IPS-18c (cell line): Measurements from ENCODE around the gene ADRA2B.

Experiments
- H3K4me3 ChIP-seq: 2 replicates; pipeline ENCODE4 v1.7.0; 2013; ENCODE audit warnings: low read depth, mild to moderate bottlenecking, low read length, moderate library complexity; ENCODE audit not compliant: insufficient read depth
- H3K9me3 ChIP-seq: one replicate; pipeline ENCODE4 v1.6.1; 2013; ENCODE audit warnings: mild to moderate bottlenecking, low read length, moderate library complexity; ENCODE audit not compliant: control insufficient read depth, insufficient read depth

ADRA2B gene

GRCh38 chr2:96103187-96103601 is 13.2 kb downstream of the ADRA2B start:
- no peak overlapping the region for H3K4me3 ChIP-seq
- H3K9me3 ChIP-seq: peaks cover 3% of the 10 kb centered on the region

DNA sequence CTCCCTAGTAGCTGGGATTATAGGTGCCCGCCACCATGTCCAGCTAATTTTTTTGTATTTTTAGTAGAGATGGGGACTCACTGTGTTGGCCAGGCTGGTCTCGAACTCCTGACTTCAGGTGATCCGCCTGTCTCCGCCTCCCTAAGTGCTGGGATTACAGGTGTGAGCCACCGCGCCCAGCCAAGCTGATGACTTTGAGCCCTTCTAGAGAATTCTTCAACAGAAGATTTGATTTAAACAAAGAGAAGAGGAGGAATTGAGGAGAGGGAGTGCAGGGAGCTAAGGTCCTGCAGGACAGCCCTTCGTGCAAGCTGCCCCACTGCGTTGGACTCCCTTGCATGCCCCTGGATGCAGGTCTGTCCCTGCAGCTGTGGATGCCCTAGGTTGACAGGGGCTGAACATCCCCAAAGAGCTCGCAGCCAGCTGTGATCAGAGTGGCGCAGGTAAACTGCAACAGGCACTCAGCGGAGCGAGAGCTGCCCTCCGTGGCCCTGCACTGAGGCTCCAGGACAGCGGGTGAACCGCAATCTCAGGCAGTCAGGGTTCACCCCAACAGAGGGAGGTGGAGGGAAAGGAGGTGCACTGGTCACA is 13.7 kb downstream of the ADRA2B start:
- Histone ChIP-seq H3K4me3 (no peak overlapping the region), H3K9me3 (peaks cover 3% of the 10 kb centered on the region)

DNA sequence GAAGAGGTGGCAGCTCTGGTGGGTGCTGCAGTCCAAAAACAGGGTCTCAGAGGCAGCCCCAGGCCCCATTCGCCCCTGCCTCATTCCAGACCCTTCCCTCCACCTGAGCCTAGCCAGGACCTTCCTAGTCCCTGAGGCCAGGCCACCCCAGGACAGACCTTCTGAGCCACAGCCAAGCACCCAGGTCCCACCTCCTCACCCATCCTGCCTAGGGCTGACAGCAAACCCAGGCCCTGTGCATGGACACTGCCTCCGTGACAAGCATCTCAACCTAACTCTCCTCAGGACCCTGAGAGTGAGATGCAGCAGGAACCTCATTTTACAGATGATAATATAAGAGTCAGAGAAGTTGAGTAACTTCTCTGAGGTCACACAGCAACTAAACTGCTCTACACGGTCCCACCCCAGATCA is 15.5 kb downstream of the ADRA2B start:
- Histone ChIP-seq H3K9me3 (peaks cover 3% of the 10 kb centered on the region), H3K4me3 (no peak overlapping the region)

DNA sequence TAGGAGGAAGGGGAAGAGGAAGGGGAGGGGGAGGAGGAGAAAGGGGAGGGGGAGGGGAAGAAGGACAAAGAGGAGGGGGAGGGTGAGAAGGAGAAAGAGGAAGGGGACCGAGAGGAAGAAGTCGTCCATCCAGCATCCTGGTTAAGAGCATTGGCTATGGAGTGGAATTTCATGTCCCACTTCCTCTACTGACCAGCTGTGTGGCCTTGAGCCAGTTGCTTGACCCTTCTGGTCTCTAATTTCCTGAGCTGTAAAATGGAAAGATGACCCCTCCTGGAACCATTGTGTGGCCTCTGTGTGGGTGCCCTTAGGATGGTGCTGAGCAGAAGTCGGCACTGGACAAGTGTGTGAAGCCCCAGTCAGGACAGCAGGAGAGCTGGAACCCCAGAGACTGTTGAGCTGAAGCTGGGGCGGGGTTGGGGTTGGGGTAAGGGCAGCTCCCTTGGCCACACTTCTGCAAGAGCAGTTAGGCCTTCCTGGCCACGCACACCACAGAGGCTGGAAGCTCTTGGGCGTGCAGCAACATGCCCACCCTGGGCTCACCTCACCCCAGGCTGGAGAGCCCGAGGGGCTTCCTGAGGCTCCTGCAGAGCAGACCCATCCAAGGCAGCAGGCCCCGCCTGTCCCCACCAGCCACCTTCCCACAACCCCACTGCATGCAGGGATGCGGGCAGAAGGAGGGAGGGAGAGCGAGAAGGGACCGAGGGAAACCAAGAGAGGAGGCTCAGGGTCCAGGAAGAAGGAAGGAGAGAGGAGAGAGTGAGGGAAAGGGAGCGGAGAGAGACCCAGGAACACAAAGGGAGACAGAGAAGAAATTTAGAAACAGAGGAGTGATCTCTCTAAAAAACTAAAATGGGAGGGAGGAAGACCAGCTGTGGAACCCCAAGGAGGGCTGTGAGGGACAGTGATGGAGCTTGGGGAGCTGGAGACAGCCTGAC is 16.2 kb downstream of the ADRA2B start:
- peaks cover under 1% of the 10 kb centered on the region for H3K9me3 ChIP-seq
- no peak overlapping the region for H3K4me3 ChIP-seq

DNA sequence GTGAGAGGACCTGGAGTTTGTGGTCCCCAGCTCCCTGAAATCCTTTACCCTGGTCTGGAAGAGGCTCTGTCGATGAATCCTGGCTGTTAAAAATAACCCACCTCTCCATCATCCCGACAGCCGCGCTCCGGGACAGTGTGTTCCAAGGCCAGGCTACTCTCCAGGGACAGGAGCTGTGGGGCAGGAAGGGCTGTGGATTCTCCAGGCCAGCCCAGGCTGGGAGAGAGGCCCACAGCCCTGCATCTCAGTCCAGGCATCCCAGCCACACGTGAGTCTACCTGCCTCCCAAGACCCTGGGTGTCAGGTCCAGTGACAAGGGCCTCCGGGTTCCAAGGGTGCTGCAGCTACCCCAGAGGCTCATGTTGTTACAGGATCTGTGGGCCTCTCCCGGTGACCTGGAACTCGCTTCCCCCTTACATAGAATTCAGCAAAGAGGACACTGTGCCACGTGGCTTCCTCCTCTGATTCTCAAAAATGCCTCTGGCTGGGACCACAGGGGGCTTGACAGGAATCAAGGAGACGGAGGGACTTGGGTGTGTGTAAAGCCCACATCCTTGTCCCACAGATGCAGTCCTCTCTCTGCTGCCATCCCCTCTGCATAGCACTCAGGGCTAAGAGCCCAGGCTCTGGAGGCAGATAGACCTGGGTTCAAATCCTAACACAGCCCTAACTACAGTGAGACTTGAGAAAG is 17.3 kb downstream of the ADRA2B start:
- Histone ChIP-seq H3K4me3 (no peak overlapping the region), H3K9me3 (no peaks in the 10 kb centered on the region)

DNA sequence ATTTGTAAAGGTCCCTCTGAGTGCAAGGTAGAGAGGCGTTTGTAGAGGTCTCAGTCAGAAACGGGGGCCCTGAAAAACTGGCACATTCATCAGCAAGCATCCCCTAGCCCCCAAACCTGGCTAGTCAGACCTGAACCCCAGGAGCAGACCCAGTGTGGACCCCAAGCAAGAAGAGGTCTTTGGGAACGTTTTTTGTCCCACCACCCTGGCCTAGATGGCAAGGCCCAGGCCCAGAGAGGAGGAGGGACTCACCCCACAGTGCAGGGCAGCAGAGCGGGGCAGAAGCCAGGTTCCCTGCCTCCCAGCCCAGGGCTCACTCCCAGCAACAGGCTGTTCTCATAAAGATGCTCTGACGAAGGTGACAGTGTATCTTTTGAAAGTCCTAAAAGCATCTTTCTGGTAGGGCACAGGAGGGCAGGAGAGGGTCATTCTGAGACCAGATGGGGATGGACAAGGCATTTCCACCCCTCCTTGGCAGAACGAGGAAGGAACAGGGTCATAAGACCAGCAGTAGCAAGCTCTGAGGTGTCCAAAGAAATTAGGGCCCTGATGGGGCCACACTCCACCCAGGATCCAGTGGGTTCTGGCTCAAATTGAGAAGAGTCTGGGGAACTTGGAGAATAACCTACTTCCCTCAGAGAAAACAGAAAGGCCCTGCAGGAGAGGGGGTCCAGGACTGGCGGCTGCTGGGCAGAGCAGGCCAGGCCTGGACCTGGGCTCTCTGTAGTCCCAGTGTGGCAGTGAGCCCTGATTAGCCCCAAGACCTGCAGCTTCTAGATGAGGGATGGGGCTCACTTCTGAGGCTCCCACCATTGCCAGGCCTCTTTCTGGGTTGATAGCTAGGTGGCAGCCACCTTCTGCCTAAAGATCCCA is 18.2 kb downstream of the ADRA2B start:
- no peaks in the 10 kb centered on the region for H3K9me3 ChIP-seq
- H3K4me3 ChIP-seq: no peak overlapping the region

DNA sequence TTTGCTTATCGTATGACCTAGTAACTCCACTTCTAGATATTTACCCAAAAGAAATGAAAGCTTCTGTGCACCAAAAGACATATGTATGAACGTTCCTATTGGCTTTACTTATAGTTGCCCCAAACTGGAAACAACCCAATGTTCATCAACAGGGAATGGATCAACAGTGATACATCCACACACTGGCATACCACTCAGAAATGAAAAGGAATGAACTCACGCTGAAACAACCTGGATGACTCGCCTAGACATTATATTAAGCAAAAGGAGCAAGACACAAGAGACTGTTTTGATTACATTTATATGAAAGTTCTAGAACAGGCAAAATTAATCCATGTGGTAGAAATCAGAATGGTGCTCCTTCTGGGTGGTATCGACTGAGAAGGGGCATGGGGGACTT is 18.9 kb downstream of the ADRA2B start:
- H3K4me3 ChIP-seq: no peak overlapping the region
- H3K9me3 ChIP-seq: no peaks in the 10 kb centered on the region

DNA sequence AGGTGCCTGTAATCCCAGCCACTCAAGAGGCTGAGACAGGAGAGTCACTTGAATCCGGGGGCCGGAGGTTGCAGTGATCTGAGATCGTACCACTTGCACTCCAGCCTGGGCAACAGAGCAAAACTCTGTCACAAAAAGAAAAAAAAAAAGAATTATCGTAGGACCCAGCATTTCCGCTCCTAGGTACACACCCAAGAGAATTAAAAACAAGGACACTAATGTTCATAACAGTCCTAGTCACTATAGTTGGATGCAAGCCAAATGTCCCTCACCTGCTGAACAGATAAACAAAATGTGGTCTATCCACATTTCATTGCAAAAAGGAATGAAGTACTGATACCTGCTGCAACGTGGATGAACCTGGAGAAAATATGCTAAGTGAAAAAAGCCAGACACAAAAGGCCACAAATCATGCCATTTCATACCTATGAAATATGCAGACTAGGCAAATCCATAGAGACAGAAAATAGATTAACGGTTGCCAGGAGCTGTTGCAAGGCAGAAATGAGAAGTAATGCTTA is 21.2 kb downstream of the ADRA2B start:
- Histone ChIP-seq H3K4me3 (no peak overlapping the region), H3K9me3 (no peaks in the 10 kb centered on the region)

GRCh38 chr2:96093528-96093927 is 22.8 kb downstream of the ADRA2B start:
- Histone ChIP-seq H3K4me3 (no peak overlapping the region), H3K9me3 (no peaks in the 10 kb centered on the region)

- Histone ChIP-seq H3K4me3 (no peak overlapping the region), H3K9me3 (no peaks in the 10 kb centered on the region)
These were observed 23.4 kb downstream of the ADRA2B start for GRCh38 chr2:96092951-96093350.

DNA sequence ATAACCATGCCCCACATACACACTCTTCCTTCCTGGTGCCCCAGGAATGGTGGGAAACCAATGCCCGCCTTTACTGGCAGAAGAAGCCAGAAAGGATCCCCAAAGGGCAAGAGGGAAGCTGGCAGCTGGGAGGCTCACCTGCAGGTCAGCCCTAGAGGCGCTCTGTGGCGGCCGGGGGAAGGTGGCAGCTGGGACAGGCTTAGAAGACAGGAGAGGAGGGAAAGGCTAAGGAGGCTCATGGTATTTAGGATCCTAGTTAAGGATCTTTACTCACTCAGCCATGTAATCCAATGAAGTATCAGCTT is 23.8 kb downstream of the ADRA2B start:
- H3K9me3 ChIP-seq: no peaks in the 10 kb centered on the region
- no peak overlapping the region; the same call in 1 of the 2 replicates for H3K4me3 ChIP-seq

DNA sequence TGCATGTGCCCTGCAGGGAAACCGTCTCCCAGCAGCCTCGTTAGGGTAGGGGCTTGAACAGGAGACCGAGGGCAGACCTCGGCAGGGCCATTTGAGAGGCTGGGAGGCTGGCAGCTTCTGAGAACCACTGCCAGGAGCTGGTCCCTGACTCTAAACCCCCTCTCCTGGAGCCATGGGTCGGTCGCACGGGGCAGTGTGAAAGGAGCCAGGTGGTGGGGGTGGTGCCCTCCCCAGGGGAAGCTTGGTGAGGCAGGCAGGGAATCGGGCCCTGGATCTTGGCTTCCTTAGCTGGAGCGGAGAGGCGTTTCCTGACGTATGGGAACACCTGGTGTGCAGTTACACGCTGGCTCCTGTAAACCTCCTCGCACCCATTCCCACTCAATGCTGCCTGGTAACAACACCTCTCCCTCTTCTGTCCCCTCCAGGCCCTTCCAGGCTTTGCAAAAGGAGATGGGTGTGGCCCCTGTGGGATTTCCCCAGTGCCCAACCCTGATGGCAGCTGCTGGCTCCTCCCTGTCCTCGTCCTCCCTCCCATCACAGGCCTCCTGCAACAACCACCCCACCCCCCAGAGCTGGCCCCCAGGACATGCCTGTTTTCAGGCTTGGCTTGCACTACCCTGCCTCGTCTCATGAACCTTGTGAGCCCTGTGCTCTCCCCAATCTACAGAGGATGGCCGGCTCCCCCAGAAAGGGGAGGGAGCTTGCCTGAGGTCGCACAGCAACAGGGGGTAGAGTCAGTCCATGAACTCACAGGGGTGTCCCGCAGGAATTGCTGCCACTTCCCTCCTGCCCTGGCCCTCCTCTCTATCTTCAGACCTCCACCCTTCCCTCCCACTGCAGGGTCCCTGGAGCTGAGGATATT is 24.4 kb downstream of the ADRA2B start:
- Histone ChIP-seq H3K4me3 (no peak overlapping the region; the same call in 1 of the 2 replicates), H3K9me3 (no peaks in the 10 kb centered on the region)

- Histone ChIP-seq H3K4me3 (no peak overlapping the region), H3K9me3 (no peaks in the 10 kb centered on the region)
These were observed 25.1 kb downstream of the ADRA2B start for GRCh38 chr2:96091141-96091710.

- Histone ChIP-seq H3K9me3 (no peaks in the 10 kb centered on the region), H3K4me3 (no peak overlapping the region)
These were observed 26.0 kb downstream of the ADRA2B start for GRCh38 chr2:96090196-96090926.

DNA sequence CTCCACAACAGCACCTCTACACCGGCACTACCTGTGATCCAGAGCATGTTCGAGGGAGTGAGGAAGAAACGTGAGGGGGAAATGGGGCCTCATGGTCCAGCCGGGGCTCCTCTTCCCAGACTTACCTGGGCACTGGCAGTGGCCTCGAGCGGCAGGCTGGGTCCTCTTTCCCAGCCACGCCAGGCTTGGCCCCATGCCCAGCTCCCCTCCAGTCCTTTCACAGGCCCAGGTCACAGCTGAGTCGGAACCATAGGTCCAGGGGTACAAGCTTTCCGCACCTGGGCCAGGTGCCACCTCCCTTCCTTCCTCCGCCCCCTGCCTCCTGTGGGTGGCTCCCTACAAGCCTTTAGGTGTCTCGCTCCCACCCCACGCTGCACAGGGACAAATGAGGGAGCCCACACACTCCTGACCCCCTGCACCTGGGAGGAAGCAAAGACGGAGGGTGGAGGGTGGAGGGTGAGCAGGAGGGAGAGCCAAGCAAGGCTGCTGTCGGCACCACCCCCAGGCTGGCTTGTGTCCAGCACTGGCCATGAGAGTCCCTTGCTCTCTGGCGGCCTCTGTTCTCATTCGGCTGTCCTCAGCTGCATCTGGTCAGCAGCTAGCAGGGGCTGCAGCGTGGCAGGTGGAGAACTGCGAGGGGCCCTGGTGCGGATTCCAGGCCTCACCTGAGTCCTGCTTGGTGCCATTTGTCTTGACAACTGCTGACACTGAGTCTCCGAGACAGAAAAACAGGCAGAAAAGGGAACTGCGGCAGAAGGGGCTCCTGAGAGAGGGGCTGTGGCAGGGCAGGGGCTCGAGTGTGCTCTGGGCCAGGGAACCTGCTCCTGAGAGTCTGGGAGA is 26.8 kb downstream of the ADRA2B start:
- no peak overlapping the region for H3K4me3 ChIP-seq
- H3K9me3 ChIP-seq: no peaks in the 10 kb centered on the region
